ENCODE measurements around the gene PDLIM3. TPM values are rescaled to one million over a fixed set of nuclear protein-coding genes. Genes with fewer than 3 reads are reported as not detected.
A peak's percentile ranks its signal among the peaks of the same experiment; 100 is the strongest.

The PDLIM3 gene, protein sequence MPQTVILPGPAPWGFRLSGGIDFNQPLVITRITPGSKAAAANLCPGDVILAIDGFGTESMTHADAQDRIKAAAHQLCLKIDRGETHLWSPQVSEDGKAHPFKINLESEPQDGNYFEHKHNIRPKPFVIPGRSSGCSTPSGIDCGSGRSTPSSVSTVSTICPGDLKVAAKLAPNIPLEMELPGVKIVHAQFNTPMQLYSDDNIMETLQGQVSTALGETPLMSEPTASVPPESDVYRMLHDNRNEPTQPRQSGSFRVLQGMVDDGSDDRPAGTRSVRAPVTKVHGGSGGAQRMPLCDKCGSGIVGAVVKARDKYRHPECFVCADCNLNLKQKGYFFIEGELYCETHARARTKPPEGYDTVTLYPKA
- total RNA-seq (not detected), total RNA-seq (0 to 0.08 reads per million in 2 donors)

GRCh38 chr4:185534866-185535611, at the start of gene PDLIM3:
Gene PDLIM3, minus strand, starts transcription at chr4:185535507. Its CDS starts 73 bp downstream, at chr4:185535434.
- peaks cover 2% of the 10 kb centered on the region for H3K36me3 Mint-ChIP-seq (ENCODE audit: low read depth)
- H3K4me3 Mint-ChIP-seq: peak within 1 kb of the TSS; percentile 62
- H3K4me1 Mint-ChIP-seq: peaks cover 5% of the 10 kb centered on the region
- no peak within 1 kb of the TSS for H3K27ac Mint-ChIP-seq
- DNase-seq (no peak), ATAC-seq (no peak)
- H3K9me3 ChIP-seq (ENCODE audit: control insufficient read depth, low read length, poor library complexity, severe bottlenecking): no peaks in the 10 kb centered on the region
- H3K27me3 Mint-ChIP-seq: peaks cover 34% of the 10 kb centered on the region

DNA sequence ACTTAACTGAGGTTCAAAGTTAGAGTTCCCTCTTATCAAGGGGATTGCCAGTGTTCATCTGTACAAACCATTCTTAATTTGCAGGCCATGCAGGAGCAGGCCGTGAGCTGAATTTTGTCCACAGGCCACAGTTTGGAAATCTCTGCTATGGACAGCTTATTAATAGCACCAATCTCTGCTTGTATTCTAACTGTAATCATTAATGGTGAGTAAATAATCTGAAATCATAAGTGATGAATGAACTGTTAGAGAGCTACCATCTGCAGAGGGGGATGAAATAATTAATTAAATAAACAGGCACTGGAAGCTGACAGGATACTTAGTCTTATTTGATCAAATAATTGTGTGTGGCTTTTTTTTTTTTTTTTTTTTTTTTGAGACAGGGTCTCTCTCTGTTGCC, 48.5 kb upstream of the PDLIM3 start:
- Mint-ChIP-seq H3K27me3 (peaks cover 83% of the 10 kb centered on the region), H3K36me3 (ENCODE audit: low read depth) (peaks cover 2% of the 10 kb centered on the region), H3K4me1 (peaks cover 11% of the 10 kb centered on the region), H3K4me3 (no peak overlapping the region), H3K27ac (no peak overlapping the region)
- DNase-seq (no peak), ATAC-seq (no peak)
- no peaks in the 10 kb centered on the region for H3K9me3 ChIP-seq (ENCODE audit: control insufficient read depth, low read length, poor library complexity, severe bottlenecking)

DNA sequence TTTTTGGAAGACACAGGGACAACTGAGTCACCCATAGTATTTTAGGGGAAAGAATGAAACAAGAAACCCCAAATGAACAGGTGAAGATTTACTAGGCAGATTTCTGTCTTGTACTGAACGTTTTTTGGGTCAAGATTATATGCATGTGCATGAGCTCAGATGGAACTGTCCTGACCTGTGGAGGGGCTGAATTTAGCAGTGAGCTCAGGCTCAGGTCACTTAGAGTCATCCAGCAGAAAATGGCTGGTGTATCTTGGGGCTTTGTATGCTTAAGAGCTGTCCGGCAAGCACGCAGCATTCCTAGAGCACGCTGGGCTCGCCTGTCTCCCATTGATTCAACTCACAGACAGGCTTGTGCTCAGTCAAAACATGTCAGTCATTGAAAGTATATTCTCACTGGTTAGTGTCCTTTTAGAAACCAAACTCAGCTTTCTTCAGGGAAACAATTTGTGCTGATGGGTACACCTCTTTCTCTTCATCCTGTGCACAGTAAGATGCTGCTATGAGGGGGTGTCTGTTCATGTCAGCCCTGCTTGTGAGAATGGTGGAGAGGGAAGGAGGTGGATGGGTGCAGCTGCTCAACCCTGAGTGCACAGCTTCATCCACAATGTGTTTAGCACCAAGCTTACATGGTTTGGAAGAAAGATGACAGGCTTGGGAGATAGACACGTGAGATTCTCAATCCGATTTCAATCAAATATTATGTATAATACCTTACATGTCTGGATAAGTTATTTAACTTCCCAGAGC, 47.5 kb upstream of the PDLIM3 start:
- Mint-ChIP-seq H3K4me1 (peaks cover 10% of the 10 kb centered on the region), H3K4me3 (no peak overlapping the region), H3K27ac (no peak overlapping the region), H3K36me3 (ENCODE audit: low read depth) (peaks cover 2% of the 10 kb centered on the region), H3K27me3 (peaks cover 76% of the 10 kb centered on the region)
- DNase-seq: no peak
- no peaks in the 10 kb centered on the region for H3K9me3 ChIP-seq (ENCODE audit: control insufficient read depth, low read length, poor library complexity, severe bottlenecking)
- ATAC-seq: no peak

DNA sequence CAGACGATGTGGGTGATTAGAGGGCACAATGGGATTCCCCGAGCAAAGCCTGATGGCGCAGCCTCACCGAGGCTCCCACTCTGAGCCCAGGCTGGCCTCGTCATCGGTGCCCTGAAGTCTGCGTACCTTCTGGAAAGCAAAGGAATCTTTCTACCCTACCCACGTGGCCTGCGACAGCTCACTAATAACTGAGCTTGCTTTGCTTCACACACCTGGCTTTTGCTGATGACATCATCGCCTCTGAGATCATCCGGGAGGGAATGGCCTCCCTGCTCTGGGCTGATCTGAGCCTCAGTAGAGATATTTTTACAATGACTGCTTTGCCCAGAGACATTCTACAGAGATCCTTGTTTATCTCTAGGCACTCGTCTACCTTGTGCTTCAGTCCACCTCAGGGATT, 45.4 kb upstream of the PDLIM3 start:
- Mint-ChIP-seq H3K4me1 (no peaks in the 10 kb centered on the region), H3K27me3 (peaks cover 73% of the 10 kb centered on the region), H3K36me3 (ENCODE audit: low read depth) (no peaks in the 10 kb centered on the region), H3K4me3 (no peak overlapping the region), H3K27ac (no peak overlapping the region)
- H3K9me3 ChIP-seq (ENCODE audit: control insufficient read depth, low read length, poor library complexity, severe bottlenecking): no peaks in the 10 kb centered on the region
- ATAC-seq (no peak), DNase-seq (no peak)

GRCh38 chr4:185578284-185578683, 43.0 kb upstream of the PDLIM3 start:
- Mint-ChIP-seq H3K27ac (no peak overlapping the region), H3K36me3 (ENCODE audit: low read depth) (peaks cover 2% of the 10 kb centered on the region), H3K27me3 (peaks cover 67% of the 10 kb centered on the region), H3K4me1 (peaks cover 4% of the 10 kb centered on the region), H3K4me3 (no peak overlapping the region)
- DNase-seq (no peak), ATAC-seq (no peak)
- H3K9me3 ChIP-seq (ENCODE audit: control insufficient read depth, low read length, poor library complexity, severe bottlenecking): no peaks in the 10 kb centered on the region

DNA sequence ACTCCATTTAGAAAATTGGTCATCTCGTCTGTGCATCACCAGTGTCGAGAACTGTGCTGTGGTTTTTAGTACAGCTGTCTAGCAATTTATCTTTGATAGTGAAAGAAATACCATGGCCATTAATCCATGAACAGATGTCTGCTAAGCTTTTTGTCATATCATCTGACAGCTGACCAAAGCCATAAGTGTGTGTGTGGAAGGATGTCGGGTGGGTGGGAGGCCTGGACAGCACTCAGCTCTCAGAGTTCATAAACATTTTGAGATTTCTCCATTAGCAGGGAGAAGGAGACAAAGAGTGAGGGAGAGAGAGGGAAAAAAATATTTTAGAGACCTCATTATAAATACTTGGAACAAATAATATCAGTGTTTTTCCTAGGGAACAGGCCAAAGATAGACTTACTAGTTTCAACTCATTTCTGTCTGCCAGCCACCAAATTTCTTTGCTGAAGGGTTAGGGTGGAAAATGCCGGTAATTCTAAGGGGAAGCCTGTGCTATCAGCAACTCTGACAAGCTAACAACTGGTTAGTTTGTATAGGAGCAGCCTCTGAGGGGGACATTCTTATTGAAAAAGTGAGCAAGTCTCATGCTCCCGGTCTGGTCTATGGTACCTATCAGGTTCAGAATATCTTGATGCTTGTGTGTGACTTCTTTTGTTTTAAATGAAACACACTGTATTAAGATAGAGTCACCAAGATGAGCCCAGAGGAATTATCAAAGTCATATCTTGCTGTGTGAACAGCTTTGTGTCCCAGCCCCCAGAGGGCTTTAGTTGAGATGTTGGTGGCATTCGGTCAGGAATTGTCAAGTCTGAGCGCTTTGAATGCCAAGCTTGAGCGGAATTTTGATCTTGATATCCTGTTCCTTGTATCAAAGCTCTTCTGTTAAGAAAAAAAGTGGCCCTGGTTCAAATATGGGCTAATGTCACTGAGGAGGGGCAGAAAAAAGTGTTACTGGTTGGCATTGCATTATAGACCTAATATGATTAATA, 41.9 kb upstream of the PDLIM3 start:
- Mint-ChIP-seq H3K36me3 (ENCODE audit: low read depth) (peaks cover 2% of the 10 kb centered on the region), H3K4me3 (no peak overlapping the region), H3K27me3 (peaks cover 59% of the 10 kb centered on the region), H3K27ac (no peak overlapping the region), H3K4me1 (peaks cover 4% of the 10 kb centered on the region)
- no peaks in the 10 kb centered on the region for H3K9me3 ChIP-seq (ENCODE audit: control insufficient read depth, low read length, poor library complexity, severe bottlenecking)
- ATAC-seq: no peak
- no peak for DNase-seq

GRCh38 chr4:185576314-185576961, 41.1 kb upstream of the PDLIM3 start:
- ATAC-seq: no peak
- Mint-ChIP-seq H3K4me3 (no peak overlapping the region), H3K36me3 (ENCODE audit: low read depth) (peaks cover 2% of the 10 kb centered on the region), H3K4me1 (peaks cover 4% of the 10 kb centered on the region), H3K27me3 (peaks cover 51% of the 10 kb centered on the region), H3K27ac (no peak overlapping the region)
- no peaks in the 10 kb centered on the region for H3K9me3 ChIP-seq (ENCODE audit: control insufficient read depth, low read length, poor library complexity, severe bottlenecking)
- DNase-seq: no peak

- DNase-seq (no peak), ATAC-seq (no peak)
- H3K36me3 Mint-ChIP-seq (ENCODE audit: low read depth): peaks cover 2% of the 10 kb centered on the region
- peaks cover 4% of the 10 kb centered on the region for H3K4me1 Mint-ChIP-seq
- H3K4me3 Mint-ChIP-seq: no peak overlapping the region
- H3K27me3 Mint-ChIP-seq: peaks cover 49% of the 10 kb centered on the region
- no peaks in the 10 kb centered on the region for H3K9me3 ChIP-seq (ENCODE audit: control insufficient read depth, low read length, poor library complexity, severe bottlenecking)
- no peak overlapping the region for H3K27ac Mint-ChIP-seq
Measured at GRCh38 chr4:185573651-185574199, 38.4 kb upstream of the PDLIM3 start.

GRCh38 chr4:185570727-185571126, 35.4 kb upstream of the PDLIM3 start:
- H3K9me3 ChIP-seq (ENCODE audit: control insufficient read depth, low read length, poor library complexity, severe bottlenecking): no peaks in the 10 kb centered on the region
- Mint-ChIP-seq H3K27me3 (peaks cover 42% of the 10 kb centered on the region), H3K27ac (no peak overlapping the region), H3K4me1 (peaks cover 4% of the 10 kb centered on the region), H3K4me3 (no peak overlapping the region), H3K36me3 (ENCODE audit: low read depth) (peaks cover 2% of the 10 kb centered on the region)
- no peak for DNase-seq
- ATAC-seq: no peak

- H3K4me1 Mint-ChIP-seq: no peaks in the 10 kb centered on the region
Measured at GRCh38 chr4:185567381-185568376, 32.4 kb upstream of the PDLIM3 start.

DNA sequence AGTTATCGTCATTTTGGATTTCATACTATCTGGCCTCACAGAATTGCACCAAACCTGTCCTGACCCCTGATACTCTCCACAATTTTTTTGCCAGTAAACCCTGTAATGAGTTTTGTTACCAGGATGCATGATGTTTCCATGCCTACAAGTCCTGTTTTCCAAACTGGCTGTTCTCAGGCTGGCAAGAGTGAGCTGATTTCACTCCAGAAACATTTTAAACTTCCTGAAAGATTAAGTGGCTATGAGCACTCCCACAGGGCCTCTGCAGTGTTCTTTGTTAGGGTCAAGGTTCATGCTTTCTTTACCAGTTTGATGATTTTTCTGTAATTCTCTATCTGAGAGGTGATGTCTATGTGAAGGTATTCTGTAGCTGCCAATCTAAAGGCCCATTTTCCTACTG, 31.7 kb upstream of the PDLIM3 start:
- H3K36me3 Mint-ChIP-seq (ENCODE audit: low read depth): no peaks in the 10 kb centered on the region
- peaks cover 47% of the 10 kb centered on the region for H3K27me3 Mint-ChIP-seq
- no peaks in the 10 kb centered on the region for H3K9me3 ChIP-seq (ENCODE audit: control insufficient read depth, low read length, poor library complexity, severe bottlenecking)
- H3K4me1 Mint-ChIP-seq: no peaks in the 10 kb centered on the region
- no peak for DNase-seq
- no peak overlapping the region for H3K27ac Mint-ChIP-seq
- no peak for ATAC-seq
- H3K4me3 Mint-ChIP-seq: no peak overlapping the region

More at GRCh38 chr4:185567381-185568376, 32.4 kb upstream of the PDLIM3 start:
- peaks cover 40% of the 10 kb centered on the region for H3K27me3 Mint-ChIP-seq
- H3K9me3 ChIP-seq (ENCODE audit: control insufficient read depth, low read length, poor library complexity, severe bottlenecking): no peaks in the 10 kb centered on the region
- no peak for ATAC-seq
- DNase-seq: no peak
- H3K27ac Mint-ChIP-seq: no peak overlapping the region
- H3K4me3 Mint-ChIP-seq: no peak overlapping the region
- no peaks in the 10 kb centered on the region for H3K36me3 Mint-ChIP-seq (ENCODE audit: low read depth)

Measured in T-helper 17 cell (primary cell).